NOMO-1 (cell line): ENCODE results near the gene SENP5.
"Not testable (repeated sequence)": the region's sequence is repeated elsewhere in the genome, so short reads cannot be mapped to it uniquely, and the experiment has no call there.

ENCODE experiments used
- DNase-seq, 2 experiments: peaks; one replicate each; lab custom pipeline; 2025; ENCODE audit not compliant: unreplicated experiment in 2 of 2; lab: John Stamatoyannopoulos, UW

Gene SENP5

DNA sequence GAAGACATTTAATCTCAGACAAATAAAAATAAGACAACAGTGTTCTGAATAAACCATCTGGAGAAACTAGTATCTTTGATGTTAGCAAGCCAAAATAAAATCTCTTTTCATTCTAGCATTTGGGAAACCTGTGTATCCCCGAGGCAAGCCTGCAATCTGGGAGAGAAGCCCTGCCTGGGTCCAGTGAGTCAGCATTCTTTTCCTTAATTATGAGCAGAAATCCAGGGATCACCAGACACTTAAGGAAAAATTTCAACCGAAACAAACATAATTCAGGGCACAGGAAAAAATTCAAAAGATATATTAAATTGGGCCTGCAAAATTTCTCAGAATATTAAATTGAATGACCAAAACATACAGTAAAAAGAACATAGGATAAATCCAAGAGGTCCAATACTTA, 70.4 kb downstream of the SENP5 start:
- no peak for DNase-seq

GRCh38 chr3:196938576-196938975, 70.9 kb downstream of the SENP5 start:
- DNase-seq: no peak

DNA sequence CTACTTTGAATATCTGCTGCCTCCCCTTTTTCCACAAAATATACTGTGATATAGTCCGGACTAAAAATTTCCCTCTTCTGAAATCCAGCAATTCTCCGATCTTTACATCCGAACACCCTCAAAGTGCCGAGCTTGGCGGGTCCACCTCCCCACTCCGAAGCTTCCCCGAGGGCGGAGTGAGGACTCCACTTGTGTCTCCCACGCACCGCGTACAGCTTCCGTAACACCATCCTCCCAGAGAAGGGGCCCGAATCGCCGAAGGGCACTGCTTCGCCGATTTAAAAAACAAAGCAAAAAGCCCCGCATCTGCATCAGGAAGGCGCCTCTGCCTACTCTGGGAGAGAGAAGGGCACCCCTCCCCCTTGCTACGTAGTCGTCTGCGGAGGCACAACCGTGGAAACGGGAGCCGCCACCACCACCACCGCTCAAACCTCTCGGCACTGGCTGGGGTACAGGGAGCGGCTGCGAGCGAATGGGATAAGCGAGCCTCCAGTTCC, 74.1 kb downstream of the SENP5 start:
- DNase-seq: peak; percentile 78 to 79

DNA sequence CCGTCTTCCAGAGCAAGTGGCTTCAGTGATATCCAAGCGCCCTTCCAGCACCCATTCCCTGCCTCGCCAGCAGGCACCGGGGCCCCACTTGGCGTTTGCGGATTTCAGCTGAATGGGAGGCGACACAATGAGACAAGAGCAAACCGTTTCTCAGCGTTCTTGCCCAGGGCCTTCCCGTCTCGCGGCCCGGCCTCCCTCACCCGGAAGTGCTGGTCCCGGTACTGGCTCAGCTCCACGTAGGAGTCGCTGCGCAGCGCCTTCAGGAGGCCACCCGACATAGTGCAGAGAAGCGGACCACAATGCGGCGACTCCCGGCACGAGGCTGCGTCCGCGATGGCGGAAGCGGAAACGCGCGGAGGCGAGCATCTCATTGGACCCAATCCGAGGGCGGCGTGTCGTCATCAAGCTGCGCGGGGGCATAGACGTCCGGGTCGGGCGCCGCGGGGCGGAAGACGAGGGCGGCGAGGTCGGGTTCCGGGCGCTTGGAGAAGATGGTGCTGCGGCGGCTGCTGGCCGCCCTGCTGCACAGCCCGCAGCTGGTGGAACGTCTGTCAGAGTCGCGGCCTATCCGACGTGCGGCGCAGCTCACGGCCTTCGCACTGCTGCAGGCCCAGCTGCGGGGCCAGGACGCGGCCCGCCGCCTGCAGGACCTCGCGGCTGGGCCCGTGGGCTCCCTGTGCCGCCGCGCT, 74.7 kb downstream of the SENP5 start, which contains the start of gene NCBP2:
NCBP2 (minus strand) TSS at position 303 of the 689 bp plus-strand sequence; CDS start at position 278, 25 bp downstream.
- peak; percentile 98 to 100 for DNase-seq

GRCh38 chr3:196942915-196943277, 75.2 kb downstream of the SENP5 start:
- DNase-seq: peak; percentile 34 to 37

GRCh38 chr3:196944037-196944790, 76.5 kb downstream of the SENP5 start:
- DNase-seq: not testable (repeated sequence)

GRCh38 chr3:196947136-196947859, 79.6 kb downstream of the SENP5 start:
- no peak for DNase-seq

- DNase-seq: no peak
Measured at GRCh38 chr3:196947860-196948441, 80.2 kb downstream of the SENP5 start.

DNA sequence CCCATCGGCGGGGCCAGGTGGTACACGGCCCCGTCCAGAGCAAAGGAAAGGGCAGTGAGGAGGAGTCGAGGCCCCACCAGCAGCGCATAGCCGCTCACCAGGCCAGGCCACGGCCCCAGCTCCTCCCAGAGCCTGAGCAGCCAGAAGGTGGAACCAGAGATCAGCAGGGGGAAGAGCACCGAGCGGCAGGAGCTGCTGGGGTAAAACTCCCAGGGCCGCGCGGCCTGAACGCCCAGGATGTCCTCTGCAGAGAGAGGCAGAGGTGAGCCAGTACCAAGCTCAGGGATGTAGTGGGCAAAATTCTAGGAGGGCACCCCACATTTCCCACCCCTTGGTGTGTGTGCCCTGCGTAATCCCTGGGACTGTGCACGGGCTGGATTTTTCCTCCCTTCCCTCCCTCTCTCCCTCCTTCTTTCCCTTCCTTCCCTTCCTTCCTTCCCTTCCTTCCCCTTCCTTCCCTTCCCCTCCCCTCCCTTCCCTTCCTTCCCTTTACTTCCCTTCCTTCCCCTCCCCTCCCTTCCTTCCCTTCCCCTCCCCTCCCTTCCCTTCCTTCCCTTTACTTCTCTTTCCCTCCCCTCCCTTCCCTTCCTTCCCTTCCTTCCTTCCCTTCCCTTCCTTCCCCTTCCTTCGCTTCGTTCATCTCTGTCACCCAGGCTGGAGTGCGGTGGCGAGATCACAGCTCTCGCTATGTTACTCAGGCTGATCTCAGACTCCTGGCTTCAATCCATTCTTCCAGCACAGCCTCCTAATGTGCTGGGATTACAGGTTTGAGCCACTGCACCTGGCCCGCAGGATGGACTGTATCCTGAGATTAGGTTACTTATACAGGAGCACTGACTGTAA, 80.9 kb downstream of the SENP5 start:
- DNase-seq: no peak

DNA sequence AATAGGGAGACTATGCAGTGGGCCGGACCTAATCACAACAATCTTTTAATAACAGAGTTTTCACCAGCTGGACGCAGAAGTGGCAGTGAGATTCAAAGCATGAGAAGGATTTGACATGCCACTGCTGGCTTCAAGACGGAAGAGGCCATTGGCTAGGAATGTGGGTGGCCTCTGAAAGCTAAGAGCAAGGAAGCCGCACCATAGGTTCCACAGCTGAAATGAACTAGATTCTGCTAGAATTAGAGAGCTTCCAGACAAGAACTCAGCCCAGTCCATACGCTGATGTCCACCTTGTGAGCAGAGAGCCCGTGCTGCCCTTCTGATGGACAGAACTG, 81.5 kb downstream of the SENP5 start:
- DNase-seq: no peak

DNA sequence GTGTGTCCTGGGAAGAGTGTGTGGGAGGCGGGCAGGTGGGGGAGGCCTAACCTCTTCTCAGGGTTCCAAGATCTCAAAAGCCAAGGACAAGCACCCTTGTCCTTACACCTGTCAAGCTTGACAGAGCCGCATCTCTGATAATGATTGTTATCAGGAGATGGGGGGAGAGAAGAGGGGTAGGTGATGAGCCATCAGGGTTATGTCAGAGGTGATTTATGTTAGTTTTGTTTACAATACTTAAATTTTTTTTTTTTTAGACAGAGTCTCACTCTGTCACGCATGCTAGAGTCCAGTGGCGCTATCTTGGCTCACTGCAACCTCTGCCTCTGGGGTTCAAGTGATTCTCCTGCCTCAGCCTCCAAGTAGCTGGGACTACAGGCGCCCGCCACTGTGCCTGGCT, 82.0 kb downstream of the SENP5 start:
- no peak for DNase-seq

GRCh38 chr3:196951371-196951770, 83.7 kb downstream of the SENP5 start:
- DNase-seq: no peak

GRCh38 chr3:196954832-196955231, 87.1 kb downstream of the SENP5 start:
- no peak for DNase-seq

- DNase-seq: no peak
Measured at GRCh38 chr3:196962108-196962929, 94.6 kb downstream of the SENP5 start.

GRCh38 chr3:196962930-196963630, 95.4 kb downstream of the SENP5 start:
- no peak for DNase-seq

DNA sequence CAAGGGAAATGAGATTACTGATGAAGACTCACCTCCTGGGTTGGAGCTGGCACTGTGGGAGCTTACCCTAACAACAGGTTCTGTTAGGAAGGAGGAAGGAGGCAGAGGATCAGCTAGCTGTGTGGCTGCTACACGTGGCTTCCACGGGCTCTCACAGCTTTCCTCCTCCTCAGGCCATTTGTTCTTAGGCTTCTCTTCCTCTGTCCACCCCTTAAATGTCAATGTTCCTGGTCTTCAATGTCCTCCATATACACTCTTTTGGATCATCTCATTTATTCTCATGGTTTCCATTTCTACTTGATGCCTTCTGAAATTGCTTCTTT, 95.9 kb downstream of the SENP5 start:
- no peak for DNase-seq

DNA sequence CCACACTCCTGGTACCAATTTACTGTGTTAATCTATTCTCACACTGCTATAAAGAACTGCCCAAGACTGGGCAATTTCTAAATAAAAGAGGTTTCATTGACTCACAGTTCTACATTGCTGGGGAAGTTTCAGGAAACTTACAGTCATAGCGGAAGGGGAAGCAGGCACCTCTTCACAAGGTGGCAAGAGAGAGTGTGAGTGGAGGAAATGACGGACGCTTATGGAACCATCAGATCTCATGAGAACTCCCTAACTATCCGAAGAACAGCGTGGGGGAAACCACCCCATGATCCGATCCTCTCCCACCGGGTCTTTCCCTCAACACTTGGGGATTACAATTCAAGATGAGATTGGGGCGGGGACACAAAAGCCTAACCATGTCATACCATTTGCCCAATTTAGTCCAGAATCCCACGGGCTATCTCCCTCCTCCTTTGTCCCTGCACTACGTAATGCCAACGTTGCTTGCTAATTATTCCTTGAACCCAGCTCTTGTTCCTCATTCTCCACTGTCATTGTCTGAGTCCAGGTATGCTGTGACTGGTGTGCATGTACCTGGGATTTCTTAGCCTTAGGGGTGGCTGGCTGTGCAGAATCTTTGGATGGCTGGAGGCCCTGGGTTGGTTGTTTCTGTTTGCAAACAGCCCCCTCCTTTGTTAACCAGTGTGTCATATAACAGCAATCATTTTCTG, 97.5 kb downstream of the SENP5 start:
- DNase-seq: no peak

DNA sequence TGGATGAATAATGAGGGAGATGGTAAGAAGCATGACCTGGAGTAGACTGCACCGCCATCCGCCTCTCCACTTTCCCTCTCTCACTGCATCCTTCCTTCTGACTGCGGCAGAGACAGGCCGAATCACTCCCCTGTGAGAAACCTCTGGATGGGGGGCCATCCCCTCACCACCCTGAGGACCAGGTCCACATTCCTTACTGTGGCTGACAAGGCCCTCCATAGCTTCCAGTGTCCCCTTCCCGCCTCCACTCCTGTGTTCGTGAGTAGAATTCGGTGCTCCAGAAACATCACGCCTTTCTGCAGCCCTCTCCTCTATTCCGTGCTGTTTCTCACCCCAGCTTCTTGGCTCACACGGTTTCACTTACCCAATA, 98.1 kb downstream of the SENP5 start:
- DNase-seq: no peak
